ENCODE data around the gene GOLGA2. TPM values are rescaled to one million over a fixed set of nuclear protein-coding genes. Genes with fewer than 3 reads are reported as not detected.

The GOLGA2 gene
- total RNA-seq, 4 donors from 2014 or later: 81.8 to 123 (median 116) TPM

DNA sequence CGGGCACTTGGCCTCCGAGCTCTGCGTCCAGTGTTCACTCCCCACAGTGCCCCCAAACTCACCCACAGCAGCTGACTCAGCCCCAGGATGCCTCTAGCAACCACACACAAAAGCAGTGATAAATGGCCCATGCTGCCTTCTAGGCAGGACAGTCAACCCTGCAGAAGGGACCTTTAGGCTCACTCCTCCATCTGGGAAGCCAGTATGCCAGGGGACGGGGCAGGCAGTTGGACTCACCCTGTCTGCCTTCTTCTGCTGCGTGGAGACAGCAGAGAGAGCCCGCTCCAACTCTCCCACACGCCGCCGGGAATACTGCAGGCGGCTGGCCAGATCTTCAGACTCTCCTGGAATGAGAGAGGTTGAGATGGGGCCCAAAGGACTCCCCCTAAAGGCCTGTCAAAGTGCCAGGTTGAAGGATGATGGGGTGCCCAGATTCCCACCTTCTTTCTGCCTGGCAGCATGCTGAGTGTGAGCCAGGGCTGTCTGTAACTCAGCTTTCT is 10.4 kb downstream of the GOLGA2 start:
- WGBS, 2 donors: 85 to 91% methylated on average over 6 to 10 of the region's 10 CpGs

DNA sequence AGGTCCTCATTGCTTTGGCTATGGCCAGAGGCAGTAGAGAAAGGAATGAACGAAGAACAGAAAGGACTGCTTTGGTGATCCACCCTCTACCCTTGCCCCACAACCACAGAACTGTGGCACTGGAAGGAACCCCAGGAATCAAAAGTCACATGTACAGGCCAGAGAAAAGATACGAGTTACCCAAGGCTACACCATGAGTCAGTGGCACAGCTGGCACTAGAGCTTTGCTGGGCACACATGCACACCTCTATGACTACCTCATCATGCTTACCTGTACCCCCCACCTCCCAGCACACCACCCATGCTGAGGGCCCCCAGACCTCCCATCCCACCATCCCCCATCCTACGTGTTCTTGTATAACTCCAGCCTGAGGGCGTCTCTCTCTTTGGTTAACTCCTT is 13.1 kb downstream of the GOLGA2 start:
- no peak for DNase-seq (ENCODE audit: low spot score in 2 of 2)
- intact Hi-C loops (cut with DNase I; ENCODE audit: low total_unique reads): no loop called here
- 48 to 59% methylated on average over 4 of the region's 4 CpGs for WGBS, 2 donors
- no peak for TF ChIP-seq POLR2A (IDR thresholded peaks at IDR 0.05)
- TF ChIP-seq, protein P1, sequence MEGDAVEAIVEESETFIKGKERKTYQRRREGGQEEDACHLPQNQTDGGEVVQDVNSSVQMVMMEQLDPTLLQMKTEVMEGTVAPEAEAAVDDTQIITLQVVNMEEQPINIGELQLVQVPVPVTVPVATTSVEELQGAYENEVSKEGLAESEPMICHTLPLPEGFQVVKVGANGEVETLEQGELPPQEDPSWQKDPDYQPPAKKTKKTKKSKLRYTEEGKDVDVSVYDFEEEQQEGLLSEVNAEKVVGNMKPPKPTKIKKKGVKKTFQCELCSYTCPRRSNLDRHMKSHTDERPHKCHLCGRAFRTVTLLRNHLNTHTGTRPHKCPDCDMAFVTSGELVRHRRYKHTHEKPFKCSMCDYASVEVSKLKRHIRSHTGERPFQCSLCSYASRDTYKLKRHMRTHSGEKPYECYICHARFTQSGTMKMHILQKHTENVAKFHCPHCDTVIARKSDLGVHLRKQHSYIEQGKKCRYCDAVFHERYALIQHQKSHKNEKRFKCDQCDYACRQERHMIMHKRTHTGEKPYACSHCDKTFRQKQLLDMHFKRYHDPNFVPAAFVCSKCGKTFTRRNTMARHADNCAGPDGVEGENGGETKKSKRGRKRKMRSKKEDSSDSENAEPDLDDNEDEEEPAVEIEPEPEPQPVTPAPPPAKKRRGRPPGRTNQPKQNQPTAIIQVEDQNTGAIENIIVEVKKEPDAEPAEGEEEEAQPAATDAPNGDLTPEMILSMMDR (IDR thresholded peaks at IDR 0.05): no peak
- H3K4me3 ChIP-seq (ENCODE audit: low read depth, poor library complexity, severe bottlenecking): no peak overlapping the region

More for the DNA sequence above, 10.4 kb downstream of the GOLGA2 start:
- intact Hi-C loops (cut with DNase I; ENCODE audit: low total_unique reads): no loop called here
- TF ChIP-seq, protein P1 (IDR thresholded peaks at IDR 0.05): no peak
- no peak for TF ChIP-seq POLR2A (IDR thresholded peaks at IDR 0.05)
- H3K4me3 ChIP-seq (ENCODE audit: low read depth, poor library complexity, severe bottlenecking): no peak overlapping the region
- no peak for DNase-seq (ENCODE audit: low spot score in 2 of 2)

DNA sequence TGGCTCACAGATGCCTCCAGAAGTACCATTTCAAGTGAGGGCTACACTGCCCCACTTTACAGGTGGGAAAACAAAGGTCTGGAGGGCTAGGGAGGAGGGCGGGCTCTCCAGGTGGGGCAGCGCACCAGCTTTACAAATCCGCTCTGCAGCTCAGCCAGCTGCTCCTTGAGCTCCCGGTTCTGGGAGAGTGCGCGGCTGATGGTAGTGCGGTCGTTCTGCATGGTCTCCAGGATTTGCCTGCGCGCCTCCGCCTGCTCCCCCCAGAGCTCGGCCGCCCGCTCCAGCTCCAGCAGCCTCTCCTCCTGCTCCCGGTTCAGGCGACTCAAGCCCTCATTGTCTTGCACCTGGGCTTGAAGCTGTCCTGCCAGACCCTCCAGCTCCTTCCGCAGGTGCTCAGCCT is 15.5 kb downstream of the GOLGA2 start:
- DNase-seq (ENCODE audit: low spot score in 2 of 2): no peak
- no peak for TF ChIP-seq POLR2A (IDR thresholded peaks at IDR 0.05)
- TF ChIP-seq, protein P1 (IDR thresholded peaks at IDR 0.05): no peak
- H3K4me3 ChIP-seq (ENCODE audit: low read depth, poor library complexity, severe bottlenecking): no peak overlapping the region
- intact Hi-C loops (cut with DNase I; ENCODE audit: low total_unique reads): no loop called here
- 94 to 95% methylated on average over 17 of the region's 17 CpGs for WGBS, 2 donors

DNA sequence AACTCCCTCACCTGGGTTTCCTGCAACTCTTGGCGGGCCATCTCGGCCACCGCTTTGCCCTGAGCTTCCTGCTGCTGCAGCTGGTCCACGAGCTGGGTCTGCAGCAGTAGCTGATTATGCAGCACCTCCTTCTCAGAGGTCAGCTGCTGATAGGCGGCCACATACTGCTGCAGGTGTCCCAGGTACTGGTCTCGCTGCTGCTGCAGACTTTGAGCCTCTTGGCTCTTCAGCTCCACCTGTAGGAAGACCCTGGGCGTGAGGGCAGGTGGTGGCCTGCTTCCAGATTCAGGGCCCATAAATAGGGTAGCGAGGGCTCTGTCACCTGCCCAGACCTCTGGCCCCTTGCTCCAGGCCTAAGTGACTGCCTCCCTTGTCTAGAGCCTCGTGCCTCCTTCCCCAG is 16.7 kb downstream of the GOLGA2 start:
- TF ChIP-seq POLR2A (IDR thresholded peaks at IDR 0.05): no peak
- TF ChIP-seq, protein P1 (IDR thresholded peaks at IDR 0.05): no peak
- DNase-seq (ENCODE audit: low spot score in 2 of 2): no peak
- 80 to 88% methylated on average over 7 to 9 of the region's 9 CpGs for WGBS, 2 donors
- intact Hi-C loops (cut with DNase I; ENCODE audit: low total_unique reads): no loop called here
- H3K4me3 ChIP-seq (ENCODE audit: low read depth, poor library complexity, severe bottlenecking): no peak overlapping the region

DNA sequence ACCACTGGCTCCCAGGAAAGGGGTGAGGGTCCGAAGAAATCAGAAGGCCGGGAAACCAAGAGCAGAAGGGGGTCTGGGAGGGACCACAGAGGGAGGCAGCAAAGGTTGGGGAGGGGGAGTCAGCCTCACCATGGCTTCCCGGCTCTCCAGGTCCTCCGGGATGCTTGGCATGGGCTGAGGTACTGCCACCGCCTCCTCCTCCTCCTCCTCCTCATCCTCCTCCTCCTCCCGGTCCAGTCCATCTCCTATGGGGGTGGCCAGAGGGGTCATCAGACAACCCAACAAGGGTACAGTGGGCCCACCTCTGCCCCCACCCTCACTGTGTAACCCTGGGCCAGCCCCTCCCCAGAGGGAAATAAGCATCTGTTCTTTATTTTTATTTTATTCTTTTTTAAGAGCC is 17.5 kb downstream of the GOLGA2 start:
- H3K4me3 ChIP-seq (ENCODE audit: low read depth, poor library complexity, severe bottlenecking): no peak overlapping the region
- intact Hi-C loops (cut with DNase I; ENCODE audit: low total_unique reads): no loop called here
- no peak for TF ChIP-seq POLR2A (IDR thresholded peaks at IDR 0.05)
- TF ChIP-seq, protein P1 (IDR thresholded peaks at IDR 0.05): no peak
- DNase-seq (ENCODE audit: low spot score in 2 of 2): no peak
- 87 to 89% methylated on average over 6 of the region's 6 CpGs for WGBS, 2 donors

DNA sequence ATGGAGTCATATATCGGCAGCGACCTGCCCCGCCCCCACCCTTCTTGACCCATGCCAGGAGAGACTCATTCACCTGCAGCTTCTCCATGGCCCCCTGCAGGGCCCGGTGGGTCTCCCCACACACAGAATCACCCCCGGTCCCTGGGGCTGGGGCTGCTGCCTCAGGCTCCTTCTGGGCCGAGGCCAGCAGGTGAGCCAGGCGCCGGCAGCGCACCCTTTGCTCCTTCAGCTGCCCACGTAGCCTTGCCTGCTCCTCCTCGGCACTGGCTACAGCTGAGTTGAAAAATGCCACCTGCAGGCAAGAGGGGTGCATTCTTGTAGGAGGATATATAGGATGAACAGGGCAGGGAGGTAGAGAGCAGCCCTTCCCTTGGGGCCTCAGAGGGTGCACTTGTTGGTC is 17.9 kb downstream of the GOLGA2 start:
- intact Hi-C loops (cut with DNase I; ENCODE audit: low total_unique reads): no loop called here
- no peak for TF ChIP-seq POLR2A (IDR thresholded peaks at IDR 0.05)
- TF ChIP-seq, protein P1 (IDR thresholded peaks at IDR 0.05): no peak
- 85 to 91% methylated on average over 7 to 11 of the region's 11 CpGs for WGBS, 2 donors
- H3K4me3 ChIP-seq (ENCODE audit: low read depth, poor library complexity, severe bottlenecking): no peak overlapping the region
- DNase-seq (ENCODE audit: low spot score in 2 of 2): no peak
